ENCODE data around the gene COP1.
"Not testable (repeated sequence)": the region's sequence is repeated elsewhere in the genome, so short reads cannot be mapped to it uniquely, and the experiment has no call there.

COP1 gene

GRCh38 chr1:176118985-176119384 is 88.1 kb downstream of the COP1 start:
- no peak for DNase-seq

- no peak for DNase-seq
Observed at GRCh38 chr1:176111835-176112234, 95.3 kb downstream of the COP1 start.

GRCh38 chr1:176110203-176110602 is 96.9 kb downstream of the COP1 start:
- no peak for DNase-seq

GRCh38 chr1:176102768-176103350 is 104.2 kb downstream of the COP1 start:
- no peak for DNase-seq

- no peak for DNase-seq
Observed at GRCh38 chr1:176101951-176102642, 105.0 kb downstream of the COP1 start.

- no peak for DNase-seq
Observed at GRCh38 chr1:176098560-176098959, 108.5 kb downstream of the COP1 start.

GRCh38 chr1:176096015-176096414 is 111.1 kb downstream of the COP1 start:
- no peak for DNase-seq

GRCh38 chr1:176090766-176091165 is 116.3 kb downstream of the COP1 start:
- DNase-seq: no peak

GRCh38 chr1:176087746-176088145 is 119.3 kb downstream of the COP1 start:
- not testable (repeated sequence) for DNase-seq

GRCh38 chr1:176073524-176074157 is 133.4 kb downstream of the COP1 start:
- peak; percentile 55 to 82 for DNase-seq

GRCh38 chr1:176068901-176069300 is 138.2 kb downstream of the COP1 start:
- DNase-seq: no peak

- DNase-seq: no peak
Observed at GRCh38 chr1:176068256-176068655, 138.8 kb downstream of the COP1 start.

- DNase-seq: no peak
Observed at GRCh38 chr1:176066709-176067108, 140.4 kb downstream of the COP1 start.

- DNase-seq: no peak
Observed at GRCh38 chr1:176058686-176059085, 148.4 kb downstream of the COP1 start.

- DNase-seq: no peak
Observed at GRCh38 chr1:176056312-176056711, 150.8 kb downstream of the COP1 start.

- DNase-seq: no peak
Observed at GRCh38 chr1:176055398-176055797, 151.7 kb downstream of the COP1 start.

GRCh38 chr1:176051902-176052518 is 155.1 kb downstream of the COP1 start:
- no peak for DNase-seq

- DNase-seq: no peak
Observed at GRCh38 chr1:176051402-176051801, 155.7 kb downstream of the COP1 start.

- no peak for DNase-seq
Observed at GRCh38 chr1:176049582-176049981, 157.5 kb downstream of the COP1 start.

GRCh38 chr1:176046926-176047325 is 160.2 kb downstream of the COP1 start:
- no peak for DNase-seq

GRCh38 chr1:176043537-176043936 is 163.5 kb downstream of the COP1 start:
- DNase-seq: no peak

- peak in 1 of 2 experiments; percentile 22 for DNase-seq
Observed at GRCh38 chr1:176033881-176034280, 173.2 kb downstream of the COP1 start.

- no peak for DNase-seq
Observed at GRCh38 chr1:176033474-176033873, 173.6 kb downstream of the COP1 start.
